Endothelial cell of umbilical vein (primary cell): ENCODE results near the gene CIAPIN1.

Experiments used
- POLR2A ChIP-seq: IDR thresholded peaks from 2 replicates; pipeline ENCODE4 v1.6.1; 2012; ENCODE audit warnings: low read depth, mild to moderate bottlenecking, control low read depth, low read length
- POLR2AphosphoS5 ChIP-seq: IDR thresholded peaks from 2 replicates; pipeline ENCODE4 v1.6.1; 2012; ENCODE audit warnings: low read depth, mild to moderate bottlenecking, control low read depth, low read length, moderate library complexity; ENCODE audit not compliant: insufficient read depth
- TF ChIP-seq, protein P1 (sequence below), 2 donors: IDR thresholded peaks; 1 replicate in 1 of 2; 2 replicates in 1 of 2; pipeline ENCODE4 v1.5.1; 2011; ENCODE audit warnings: low read length in 2 of 2, mild to moderate bottlenecking in 2 of 2, moderate library complexity in 2 of 2, control low read depth in 1 of 2, inconsistent platforms in 1 of 2, low read depth in 1 of 2; ENCODE audit not compliant: insufficient read depth in 1 of 2; ENCODE audit errors: extremely low read depth in 1 of 2
- TF ChIP-seq, protein P2 (sequence below): IDR thresholded peaks from 2 replicates; pipeline ENCODE4 v1.6.1; 2011; ENCODE audit not compliant: insufficient read depth, insufficient read length

DNA sequence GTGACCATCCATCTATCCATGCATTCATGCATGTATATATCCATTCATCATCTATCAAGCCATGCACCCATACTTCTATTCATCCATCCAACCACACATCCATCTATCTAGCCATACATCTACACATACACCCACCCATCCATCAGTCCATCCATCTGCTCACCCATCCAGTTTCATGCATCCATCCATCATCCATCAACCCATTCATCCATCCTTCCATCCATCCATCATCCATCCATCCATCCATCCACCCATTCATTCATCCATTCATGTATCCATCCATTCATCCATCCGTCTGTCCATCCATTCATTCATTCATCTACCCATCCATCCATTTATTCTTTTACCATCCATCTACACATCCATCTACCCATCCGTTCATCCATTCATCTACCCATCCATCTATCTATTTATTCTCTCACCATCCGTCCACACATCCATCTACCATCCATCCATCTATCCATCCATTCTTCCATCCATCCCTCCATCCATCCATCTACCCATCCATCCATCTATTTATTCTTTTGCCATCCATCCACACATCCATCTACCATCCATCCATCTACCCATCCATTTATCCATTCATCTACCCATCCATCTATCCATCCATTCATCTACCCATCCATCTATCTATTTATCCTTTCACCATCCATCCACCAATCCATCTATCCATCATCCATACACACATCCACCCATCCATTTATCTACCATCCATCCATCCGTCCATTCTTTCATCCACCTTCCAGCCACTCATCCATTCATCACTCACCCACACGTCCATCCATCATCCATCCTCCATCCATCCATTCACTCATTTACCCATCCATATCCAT lies 39.4 kb downstream of the CIAPIN1 start:
- TF ChIP-seq POLR2A (no peak), POLR2AphosphoS5 (no peak)
- TF ChIP-seq, protein P1, sequence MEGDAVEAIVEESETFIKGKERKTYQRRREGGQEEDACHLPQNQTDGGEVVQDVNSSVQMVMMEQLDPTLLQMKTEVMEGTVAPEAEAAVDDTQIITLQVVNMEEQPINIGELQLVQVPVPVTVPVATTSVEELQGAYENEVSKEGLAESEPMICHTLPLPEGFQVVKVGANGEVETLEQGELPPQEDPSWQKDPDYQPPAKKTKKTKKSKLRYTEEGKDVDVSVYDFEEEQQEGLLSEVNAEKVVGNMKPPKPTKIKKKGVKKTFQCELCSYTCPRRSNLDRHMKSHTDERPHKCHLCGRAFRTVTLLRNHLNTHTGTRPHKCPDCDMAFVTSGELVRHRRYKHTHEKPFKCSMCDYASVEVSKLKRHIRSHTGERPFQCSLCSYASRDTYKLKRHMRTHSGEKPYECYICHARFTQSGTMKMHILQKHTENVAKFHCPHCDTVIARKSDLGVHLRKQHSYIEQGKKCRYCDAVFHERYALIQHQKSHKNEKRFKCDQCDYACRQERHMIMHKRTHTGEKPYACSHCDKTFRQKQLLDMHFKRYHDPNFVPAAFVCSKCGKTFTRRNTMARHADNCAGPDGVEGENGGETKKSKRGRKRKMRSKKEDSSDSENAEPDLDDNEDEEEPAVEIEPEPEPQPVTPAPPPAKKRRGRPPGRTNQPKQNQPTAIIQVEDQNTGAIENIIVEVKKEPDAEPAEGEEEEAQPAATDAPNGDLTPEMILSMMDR (IDR thresholded peaks at IDR 0.05; ENCODE audit: extremely low read depth in 1 of 2, insufficient read depth in 1 of 2, low read depth in 1 of 2, low read length in 2 of 2), result no peak
- TF ChIP-seq, protein P2, sequence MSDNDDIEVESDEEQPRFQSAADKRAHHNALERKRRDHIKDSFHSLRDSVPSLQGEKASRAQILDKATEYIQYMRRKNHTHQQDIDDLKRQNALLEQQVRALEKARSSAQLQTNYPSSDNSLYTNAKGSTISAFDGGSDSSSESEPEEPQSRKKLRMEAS, result no peak
